Left ventricle myocardium inferior (tissue), 1 donor: ENCODE measurements around the gene ADCYAP1R1. TPM values are rescaled to one million over a fixed set of nuclear protein-coding genes. Genes with fewer than 3 reads are reported as not detected.

Experiments
- DNase-seq: peaks from one replicate; pipeline ENCODE4 v3.0.0-alpha.2; 2020
- H3K27ac ChIP-seq: fragments of 200-600 bp; replicated peaks from 2 replicates; pipeline ENCODE4 v1.8.0; 2021
- H3K27me3 ChIP-seq: fragments of 200-600 bp; 2 replicates; pipeline ENCODE4 v1.8.0; 2021; ENCODE audit warnings: low read depth
- H3K36me3 ChIP-seq: fragments of 200-600 bp; 2 replicates; pipeline ENCODE4 v1.8.0; 2021
- H3K4me1 ChIP-seq: fragments of 200-600 bp; 2 replicates; pipeline ENCODE4 v1.8.0; 2021
- H3K4me3 ChIP-seq: fragments of 200-600 bp; 2 replicates; pipeline ENCODE4 v1.8.0; 2021; ENCODE audit warnings: mild to moderate bottlenecking, moderate library complexity
- H3K9me3 ChIP-seq: fragments of 200-600 bp; replicated peaks from 2 replicates; pipeline ENCODE4 v1.8.0; 2021
- CTCF ChIP-seq: fragments of 200-600 bp; IDR thresholded peaks from 2 replicates; pipeline ENCODE4 v1.8.0; 2021; ENCODE audit warnings: antibody characterized with exemption, mild to moderate bottlenecking, borderline replicate concordance
- intact Hi-C: fragments of 100-400 bp; cut with micrococcal nuclease; formaldehyde crosslinking; loops from one replicate; pipeline ENCODE4 v1.11.0; 2022
- total RNA-seq: library from RNA; stranded (reverse); fragmentation: NEBNext Ultra II Directional; extraction: Animal tissue kit (Norgen Biotek cat#: 25700); gene quantifications from one replicate; pipeline ENCODE4 v1.2.1, GENCODE V29; 2021
- donor health status: DM: no; HTN: yes; CAD: no; lungs with severe emphysema.

Gene ADCYAP1R1
- total RNA-seq, 1 donor from 2014 or later: 2.5 TPM

DNA sequence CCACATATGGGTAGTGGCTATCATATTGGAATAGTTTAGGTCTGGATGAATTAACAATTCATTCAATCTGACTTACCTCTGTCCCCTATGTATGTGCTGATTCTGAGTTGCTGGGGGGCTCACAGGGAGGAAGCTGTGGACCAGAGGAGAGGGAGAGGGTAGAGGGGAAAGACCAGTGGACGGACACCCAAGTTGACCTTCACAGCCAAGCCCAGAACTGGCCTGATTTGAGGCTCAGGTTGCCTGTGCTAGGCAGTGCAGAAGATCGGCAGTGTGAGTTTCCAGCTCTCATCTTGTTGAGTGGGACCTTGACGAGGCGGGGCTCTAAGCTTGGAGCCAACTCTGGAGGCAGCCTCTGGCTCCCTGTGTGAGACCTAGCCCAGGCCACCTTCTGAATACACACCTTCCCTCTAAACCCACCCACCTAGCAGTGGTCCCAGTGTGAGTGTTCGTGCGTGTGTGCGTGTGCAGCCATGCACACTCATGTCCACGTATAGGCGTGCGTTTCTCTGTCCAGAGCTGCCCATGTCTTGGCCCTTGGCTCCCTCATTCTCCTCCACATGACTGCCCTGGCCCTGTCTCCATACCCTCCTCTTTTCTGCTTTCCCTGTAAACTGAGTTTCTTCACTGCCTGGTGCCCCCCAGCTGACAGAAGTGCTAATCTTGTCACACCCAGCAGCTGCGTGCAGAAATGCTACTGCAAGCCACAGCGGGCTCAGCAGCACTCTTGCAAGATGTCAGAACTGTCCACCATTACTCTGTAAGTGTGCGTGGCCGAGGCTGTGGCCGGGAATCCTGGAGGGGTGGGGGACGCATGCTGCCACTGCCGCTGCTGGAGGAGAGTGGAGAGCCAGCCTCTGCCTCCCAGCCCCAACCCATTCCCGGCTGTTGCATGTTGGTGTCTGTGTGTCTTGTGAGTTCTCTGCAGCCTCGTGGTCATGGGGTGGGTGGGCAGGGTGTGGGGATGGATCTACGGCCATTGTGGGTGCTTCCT, 47.6 kb downstream of the ADCYAP1R1 start:
- TF ChIP-seq CTCF: no peak
- intact Hi-C loops: no loop called here
- H3K27ac ChIP-seq: no peak overlapping the region
- H3K36me3 ChIP-seq: no peaks in the 10 kb centered on the region
- no peak overlapping the region for H3K4me3 ChIP-seq
- no peaks in the 10 kb centered on the region for H3K9me3 ChIP-seq
- peaks cover 75% of the 10 kb centered on the region for H3K27me3 ChIP-seq
- no peak for DNase-seq
- no peaks in the 10 kb centered on the region for H3K4me1 ChIP-seq

DNA sequence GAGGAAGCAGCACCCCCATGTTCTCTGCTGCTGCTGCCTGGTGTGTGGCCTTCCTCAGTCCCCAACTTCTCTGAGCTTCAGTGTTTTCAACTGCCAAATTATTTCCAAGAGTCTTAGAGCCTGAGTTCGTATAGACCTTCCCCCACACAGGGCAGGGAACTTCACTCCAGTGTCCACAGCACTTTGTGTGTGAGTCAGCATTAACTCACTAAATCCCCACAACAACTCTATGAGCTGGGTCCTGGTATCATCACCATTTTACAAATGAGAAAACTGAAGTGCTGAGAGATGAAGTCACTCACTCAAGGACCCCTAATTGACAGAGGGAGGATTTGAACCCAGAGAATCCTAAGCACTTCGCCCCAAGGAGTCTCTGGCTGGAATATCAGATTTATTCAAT, 48.3 kb downstream of the ADCYAP1R1 start:
- Histone ChIP-seq H3K4me3 (no peak overlapping the region), H3K4me1 (no peaks in the 10 kb centered on the region), H3K27me3 (peaks cover 68% of the 10 kb centered on the region), H3K36me3 (no peaks in the 10 kb centered on the region), H3K27ac (no peak overlapping the region), H3K9me3 (no peaks in the 10 kb centered on the region)
- intact Hi-C loops: no loop called here
- DNase-seq: no peak
- TF ChIP-seq CTCF: no peak

- intact Hi-C loops: no loop called here
- Histone ChIP-seq H3K4me1 (no peaks in the 10 kb centered on the region), H3K36me3 (no peaks in the 10 kb centered on the region), H3K27me3 (peaks cover 63% of the 10 kb centered on the region), H3K27ac (no peak overlapping the region), H3K9me3 (no peaks in the 10 kb centered on the region), H3K4me3 (no peak overlapping the region)
- no peak for DNase-seq
- TF ChIP-seq CTCF: no peak
These were observed 48.8 kb downstream of the ADCYAP1R1 start for GRCh38 chr7:31100871-31101270.

DNA sequence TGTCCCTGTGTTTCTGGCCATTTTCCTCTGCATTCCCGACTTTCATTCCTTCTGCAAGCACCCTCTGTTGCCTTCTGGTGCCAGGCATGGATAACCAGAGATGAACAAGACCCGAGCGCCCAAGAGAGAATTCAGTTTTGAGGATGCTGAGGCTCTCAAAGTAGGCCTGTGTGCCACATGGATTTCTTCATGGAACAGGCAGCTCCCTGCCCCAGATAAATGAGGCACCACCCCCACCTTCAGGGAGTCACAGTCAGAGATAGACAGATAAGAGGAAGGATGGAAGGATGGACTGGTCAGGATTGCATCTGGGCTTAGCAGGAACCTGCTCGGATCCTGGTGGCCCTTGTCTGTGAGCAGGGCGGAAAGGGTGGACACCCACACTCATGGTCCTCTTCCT, 49.4 kb downstream of the ADCYAP1R1 start:
- no peaks in the 10 kb centered on the region for H3K36me3 ChIP-seq
- intact Hi-C loops: no loop called here
- H3K9me3 ChIP-seq: no peaks in the 10 kb centered on the region
- H3K4me1 ChIP-seq: no peaks in the 10 kb centered on the region
- no peak overlapping the region for H3K27ac ChIP-seq
- peaks cover 57% of the 10 kb centered on the region for H3K27me3 ChIP-seq
- no peak for DNase-seq
- no peak overlapping the region for H3K4me3 ChIP-seq
- TF ChIP-seq CTCF: no peak

GRCh38 chr7:31102151-31102972, 50.3 kb downstream of the ADCYAP1R1 start:
- no peak overlapping the region for H3K27ac ChIP-seq
- H3K9me3 ChIP-seq: no peaks in the 10 kb centered on the region
- H3K27me3 ChIP-seq: peaks cover 49% of the 10 kb centered on the region
- no peaks in the 10 kb centered on the region for H3K36me3 ChIP-seq
- intact Hi-C loops: no loop called here
- TF ChIP-seq CTCF: no peak
- H3K4me3 ChIP-seq: no peak overlapping the region
- no peaks in the 10 kb centered on the region for H3K4me1 ChIP-seq
- DNase-seq: no peak
